Spleen (tissue), 11 donors: ENCODE measurements around the gene AHDC1. TPM values are rescaled to one million over a fixed set of nuclear protein-coding genes. Genes with fewer than 3 reads are reported as not detected.
"Not testable (repeated sequence)": the region's sequence is repeated elsewhere in the genome, so short reads cannot be mapped to it uniquely, and the experiment has no call there.

ENCODE experiments used
- DNase-seq: peaks from one replicate; pipeline ENCODE4 v3.0.0-alpha.2; 2020
- H3K27ac ChIP-seq, 8 donors: fragments of 200-600 bp; sonication (generic) in 7 of 8; 1 replicate in 4 of 8; 2 replicates in 4 of 8; pipeline versions ENCODE4 v1.5.0 to v1.8.0; 2016 to 2021; ENCODE audit warnings: inconsistent platforms in 4 of 8, mild to moderate bottlenecking in 4 of 8, moderate library complexity in 1 of 8
- H3K27me3 ChIP-seq, 7 donors: fragments of 200-600 bp; sonication (generic) in 6 of 7; replicated peaks in 1 of 7; 1 replicate in 4 of 7; 2 replicates in 3 of 7; pipeline versions ENCODE4 v1.5.0 to v1.8.0; 2016 to 2021; ENCODE audit warnings: inconsistent platforms in 3 of 7, mild to moderate bottlenecking in 1 of 7
- H3K36me3 ChIP-seq, 6 donors: fragments of 200-600 bp; sonication (generic) in 5 of 6; 1 replicate in 4 of 6; 2 replicates in 2 of 6; pipeline versions ENCODE4 v1.5.0 to v1.8.0; 2016 to 2021; ENCODE audit warnings: inconsistent platforms in 2 of 6
- H3K4me1 ChIP-seq, 6 donors: fragments of 200-600 bp; sonication (generic) in 5 of 6; 1 replicate in 3 of 6; 2 replicates in 3 of 6; pipeline versions ENCODE4 v1.5.0 to v1.8.0; 2016 to 2021; ENCODE audit warnings: inconsistent platforms in 3 of 6
- H3K4me3 ChIP-seq, 8 donors: fragments of 200-600 bp; sonication (generic) in 7 of 8; 1 replicate in 4 of 8; 2 replicates in 4 of 8; pipeline versions ENCODE4 v1.5.0 to v1.8.0; 2016 to 2021; ENCODE audit warnings: inconsistent platforms in 4 of 8, mild to moderate bottlenecking in 4 of 8, moderate library complexity in 2 of 8
- H3K9me3 ChIP-seq, 8 donors: fragments of 200-600 bp; sonication (generic) in 7 of 8; 1 replicate in 4 of 8; 2 replicates in 4 of 8; pipeline versions ENCODE4 v1.5.0 to v1.8.0; 2016 to 2021; ENCODE audit warnings: inconsistent platforms in 4 of 8
- POLR2A ChIP-seq, 3 donors: fragments of 450-650 bp; IDR thresholded peaks; one replicate each; pipeline ENCODE4 v1.5.1; 2017; ENCODE audit warnings: antibody characterized with exemption in 3 of 3, mild to moderate bottlenecking in 1 of 3
- POLR2AphosphoS5 ChIP-seq, 3 donors: sonication (generic); formaldehyde crosslinking; IDR thresholded peaks; one replicate each; pipeline ENCODE4 v1.5.1; 2017; ENCODE audit warnings: antibody characterized with exemption in 3 of 3
- whole genome bisulfite sequencing, 5 donors: extraction: QIAGEN DNeasy Blood & Tissue Kit in 3 of 5; methylation state at CpG; one replicate each; pipeline versions ENCODE4 v1.1.5 to v1.1.7; 2013 to 2018; 5-methylcytosine and 5-hydroxymethylcytosine counted together
- intact Hi-C: fragments of 100-400 bp; cut with DNase I; formaldehyde crosslinking; loops from one replicate; pipeline ENCODE4 v1.15.0; 2023; ENCODE audit warnings: low total_unique reads
- polyA plus RNA-seq, 3 donors: library from polyadenylated mRNA; stranded (reverse); fragments of 200-250 nt; gene quantifications; one replicate each; pipeline ENCODE4 v1.2.1, GENCODE V29; 2013
- total RNA-seq, 7 donors: library from RNA; depleted of rRNA in 3 of 7; stranded (reverse); fragments of >200 nt in 3 of 7; fragmentation: NEBNext Ultra II Directional in 4 of 7; extraction: Animal tissue kit (Norgen Biotek cat#: 25700) in 4 of 7; gene quantifications; one replicate each; pipeline versions ENCODE4 v1.1.0 to v1.2.1, GENCODE V29; 2016 to 2021
- TF ChIP-seq, protein P1 (sequence below), 11 experiments: fragments of 200-600 bp in 7 of 11; fragments of 450-650 bp in 4 of 11; sonication (generic) in 4 of 11; IDR thresholded peaks in 8 of 11; conservative IDR thresholded peaks in 3 of 11; 1 replicate in 7 of 11; 2 replicates in 4 of 11; pipeline versions ENCODE4 v1.4.0 to v1.8.0; 2016 to 2021; ENCODE audit warnings: antibody characterized with exemption in 11 of 11, inconsistent platforms in 4 of 11, mild to moderate bottlenecking in 1 of 11
- donor health status: healthy with polysubstance abuse.
- donor health status: DM: no; HTN: no; CAD: no; lungs with moderate emphysema.
- donor health status: DM: no; HTN: no; CAD: no.
- donor health status: Bipolar disorder and iron deficiency.
- donor health status: healthy.
- donor health status: DM: no; HTN: no; CAD: no.
- donor health status: DM: yes; HTN: yes; CAD: no.

Gene AHDC1
- total and polyA plus RNA-seq, 10 donors: 3.2 to 104 (median 42.7) TPM

DNA sequence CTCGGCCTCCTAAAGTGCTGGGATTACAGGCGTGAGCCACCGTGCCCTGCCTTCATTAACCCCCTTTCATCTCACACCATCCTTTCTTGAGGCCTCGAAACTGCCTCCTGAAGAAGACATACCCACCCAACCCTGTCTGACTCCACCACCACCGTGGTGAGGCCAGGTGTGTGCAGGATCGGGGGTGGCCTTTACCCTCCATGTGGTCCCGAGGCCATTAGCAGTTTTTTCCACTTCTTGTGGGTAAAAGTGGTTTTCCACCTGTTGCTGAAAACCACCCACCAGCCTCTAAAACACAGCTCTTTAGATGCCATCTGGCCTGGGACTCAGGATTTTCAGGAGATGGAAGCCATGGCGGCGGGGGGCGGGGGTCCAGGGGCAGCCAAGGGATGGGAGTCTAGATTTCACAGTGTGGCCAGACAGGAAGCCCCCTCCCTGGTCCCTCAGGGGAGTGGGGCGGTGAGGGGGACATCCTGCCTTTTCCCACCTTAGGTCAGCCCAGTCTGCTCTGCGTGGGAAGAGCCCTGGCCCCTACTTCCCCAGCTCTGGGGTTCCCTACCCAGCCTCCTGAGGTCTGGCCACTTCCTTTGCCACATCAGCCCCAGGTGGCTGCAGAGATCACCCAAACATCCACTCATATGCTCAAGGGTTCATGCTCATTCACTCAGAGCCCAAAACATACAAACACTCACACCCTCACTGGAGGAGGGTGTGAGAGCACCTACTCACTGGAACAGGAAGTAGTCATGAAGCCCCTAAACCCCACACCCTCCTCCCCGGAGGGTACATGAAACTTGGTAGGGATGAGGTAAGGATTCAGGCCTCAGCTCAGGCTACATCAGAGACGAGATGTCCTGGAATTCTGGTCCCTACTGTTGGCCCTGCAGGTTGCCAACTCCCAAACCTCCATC, 28.7 kb upstream of the AHDC1 start:
- Histone ChIP-seq H3K4me1 (peaks cover 67 to 100% (median 97%) of the 10 kb centered on the region in 6 donors), H3K27ac (peak overlapping the region; percentile 79 to 98 (median 93)), H3K4me3 (peak overlapping the region in 7 of 8 donors; percentile 4 to 74 (median 48)), H3K27me3 (no peaks in the 10 kb centered on the region), H3K9me3 (no peaks in the 10 kb centered on the region), H3K36me3 (no peaks in the 10 kb centered on the region)
- peak; percentile 85 for DNase-seq
- 20 to 40% (median 27%) methylated on average over 14 of the region's 14 CpGs for WGBS, 5 donors
- peak; percentile 60 to 79 (median 67) for TF ChIP-seq POLR2AphosphoS5 (IDR thresholded peaks at IDR 0.05)
- TF ChIP-seq POLR2A (IDR thresholded peaks at IDR 0.05): no peak
- TF ChIP-seq, protein P1, sequence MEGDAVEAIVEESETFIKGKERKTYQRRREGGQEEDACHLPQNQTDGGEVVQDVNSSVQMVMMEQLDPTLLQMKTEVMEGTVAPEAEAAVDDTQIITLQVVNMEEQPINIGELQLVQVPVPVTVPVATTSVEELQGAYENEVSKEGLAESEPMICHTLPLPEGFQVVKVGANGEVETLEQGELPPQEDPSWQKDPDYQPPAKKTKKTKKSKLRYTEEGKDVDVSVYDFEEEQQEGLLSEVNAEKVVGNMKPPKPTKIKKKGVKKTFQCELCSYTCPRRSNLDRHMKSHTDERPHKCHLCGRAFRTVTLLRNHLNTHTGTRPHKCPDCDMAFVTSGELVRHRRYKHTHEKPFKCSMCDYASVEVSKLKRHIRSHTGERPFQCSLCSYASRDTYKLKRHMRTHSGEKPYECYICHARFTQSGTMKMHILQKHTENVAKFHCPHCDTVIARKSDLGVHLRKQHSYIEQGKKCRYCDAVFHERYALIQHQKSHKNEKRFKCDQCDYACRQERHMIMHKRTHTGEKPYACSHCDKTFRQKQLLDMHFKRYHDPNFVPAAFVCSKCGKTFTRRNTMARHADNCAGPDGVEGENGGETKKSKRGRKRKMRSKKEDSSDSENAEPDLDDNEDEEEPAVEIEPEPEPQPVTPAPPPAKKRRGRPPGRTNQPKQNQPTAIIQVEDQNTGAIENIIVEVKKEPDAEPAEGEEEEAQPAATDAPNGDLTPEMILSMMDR (IDR thresholded peaks at IDR 0.05 in 8 of 11, conservative IDR thresholded peaks at IDR 0.05 in 3 of 11): no peak
- intact Hi-C loops: no loop called here

DNA sequence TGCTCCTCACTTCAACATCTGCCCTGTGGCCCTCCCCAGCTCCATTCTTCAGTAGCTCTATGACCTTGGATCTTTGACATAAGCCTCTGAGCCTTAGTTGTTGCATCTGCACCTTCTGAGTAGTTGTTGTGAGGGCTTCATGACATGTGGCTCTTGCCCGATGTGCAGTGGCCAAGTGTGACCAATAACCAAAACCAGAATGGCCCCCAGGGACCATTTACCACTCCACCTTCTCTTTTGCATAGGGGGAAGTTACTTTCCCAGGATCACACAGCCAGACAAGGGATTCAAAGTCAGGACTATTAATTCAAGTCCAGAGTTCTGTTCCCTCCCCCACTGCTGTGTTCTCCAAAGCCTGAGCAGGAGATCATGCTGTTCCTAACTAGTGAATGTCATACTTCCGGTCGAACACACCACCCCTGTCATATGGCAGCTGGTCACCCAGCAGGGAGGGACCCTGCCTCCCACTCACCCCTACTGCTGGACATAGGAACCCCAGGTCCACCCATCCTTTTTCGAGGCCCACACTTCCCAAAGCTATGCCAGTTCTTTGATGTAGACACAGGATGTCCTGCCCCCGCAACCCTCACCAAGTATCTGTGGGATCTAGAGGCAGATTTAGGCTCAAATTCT, 27.0 kb upstream of the AHDC1 start:
- peaks cover 68 to 100% (median 100%) of the 10 kb centered on the region in 6 donors for H3K4me1 ChIP-seq
- H3K36me3 ChIP-seq: no peaks in the 10 kb centered on the region
- intact Hi-C loops: no loop called here
- 19 to 36% (median 25%) methylated on average over 5 of the region's 5 CpGs for WGBS, 5 donors
- H3K9me3 ChIP-seq: no peaks in the 10 kb centered on the region
- H3K27ac ChIP-seq: peak overlapping the region; percentile 79 to 98 (median 93)
- no peak for TF ChIP-seq POLR2A (IDR thresholded peaks at IDR 0.05)
- TF ChIP-seq, protein P1 (IDR thresholded peaks at IDR 0.05 in 8 of 11, conservative IDR thresholded peaks at IDR 0.05 in 3 of 11): no peak
- TF ChIP-seq POLR2AphosphoS5 (IDR thresholded peaks at IDR 0.05): peak in 2 of 3 donors; percentile 66
- peak; percentile 84 for DNase-seq
- peak overlapping the region in 4 of 8 donors; percentile 16 to 74 (median 50) for H3K4me3 ChIP-seq
- no peaks in the 10 kb centered on the region for H3K27me3 ChIP-seq

DNA sequence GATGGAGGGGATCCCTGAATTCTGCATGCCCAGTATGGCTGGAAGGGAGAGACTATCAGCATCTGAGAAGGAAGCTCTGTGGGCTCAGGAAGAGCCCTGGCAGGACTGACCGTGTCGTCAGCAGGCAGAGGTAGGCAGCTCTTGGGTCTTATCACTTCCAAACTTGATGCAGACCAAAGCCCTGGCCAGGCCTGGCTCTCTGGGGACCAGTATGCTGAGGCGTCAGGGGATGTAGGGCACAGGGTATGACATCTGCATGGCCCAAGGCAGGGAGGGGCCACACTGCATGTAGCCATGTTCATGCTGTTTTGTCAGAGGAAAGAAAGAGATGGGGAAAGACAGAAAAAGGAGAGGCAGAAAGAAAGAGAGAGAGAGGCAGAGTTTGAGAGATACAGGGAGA, 24.8 kb upstream of the AHDC1 start:
- H3K4me1 ChIP-seq: peaks cover 76 to 100% (median 100%) of the 10 kb centered on the region in 6 donors

DNA sequence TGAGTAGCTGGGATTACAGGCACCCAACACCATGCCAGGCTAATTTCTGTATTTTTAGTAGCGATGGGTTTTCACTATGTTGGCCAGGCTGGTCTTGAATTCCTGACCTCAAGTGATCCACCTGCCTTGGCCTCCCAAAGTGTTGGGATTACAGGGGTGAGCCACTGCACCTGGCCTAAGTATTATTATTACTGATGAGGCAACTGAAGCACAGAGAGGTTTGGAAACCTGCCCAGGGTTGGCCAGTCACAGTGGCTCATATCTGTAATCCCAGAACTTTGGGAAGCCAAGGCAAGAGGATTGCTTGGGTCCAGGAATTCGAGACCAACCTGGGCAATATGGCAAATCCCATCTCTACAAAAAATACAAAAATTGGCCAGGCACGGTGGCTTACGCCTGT, 23.8 kb upstream of the AHDC1 start:
- DNase-seq, H3K27me3 ChIP-seq, H3K9me3 ChIP-seq, intact Hi-C loops, H3K4me3 ChIP-seq: not testable (repeated sequence)
- 93 to 98% (median 96%) methylated on average over 4 of the region's 4 CpGs for WGBS, 5 donors
- H3K27ac ChIP-seq: peak overlapping the region in 6 of 8 donors; percentile 36 to 98 (median 92)
- H3K36me3 ChIP-seq: peaks cover 0 to 21% (median 0%) of the 10 kb centered on the region in 6 donors
- peaks cover 66 to 100% (median 100%) of the 10 kb centered on the region in 6 donors for H3K4me1 ChIP-seq

More for the DNA sequence above, 24.8 kb upstream of the AHDC1 start:
- Histone ChIP-seq H3K4me3 (peak overlapping the region in 1 of 8 donors; percentile 23), H3K9me3 (no peaks in the 10 kb centered on the region), H3K36me3 (peaks cover 0 to 11% (median 0%) of the 10 kb centered on the region in 6 donors), H3K27me3 (no peaks in the 10 kb centered on the region), H3K27ac (peak overlapping the region; percentile 5 to 98 (median 93))
- WGBS, 5 donors: 29 to 58% (median 40%) methylated on average over 3 of the region's 3 CpGs
- TF ChIP-seq, protein P1 (IDR thresholded peaks at IDR 0.05 in 8 of 11, conservative IDR thresholded peaks at IDR 0.05 in 3 of 11): no peak
- TF ChIP-seq POLR2AphosphoS5 (IDR thresholded peaks at IDR 0.05): peak in 1 of 3 donors; percentile 28
- DNase-seq: peak; percentile 71
- intact Hi-C loops: no loop called here
